ENCODE data around the gene DLST. TPM values are rescaled to one million over a fixed set of nuclear protein-coding genes. Genes with fewer than 3 reads are reported as not detected.

Gene DLST
- total RNA-seq, 2 experiments from 2014 or later, result 74.4 to 95.7 TPM

DNA sequence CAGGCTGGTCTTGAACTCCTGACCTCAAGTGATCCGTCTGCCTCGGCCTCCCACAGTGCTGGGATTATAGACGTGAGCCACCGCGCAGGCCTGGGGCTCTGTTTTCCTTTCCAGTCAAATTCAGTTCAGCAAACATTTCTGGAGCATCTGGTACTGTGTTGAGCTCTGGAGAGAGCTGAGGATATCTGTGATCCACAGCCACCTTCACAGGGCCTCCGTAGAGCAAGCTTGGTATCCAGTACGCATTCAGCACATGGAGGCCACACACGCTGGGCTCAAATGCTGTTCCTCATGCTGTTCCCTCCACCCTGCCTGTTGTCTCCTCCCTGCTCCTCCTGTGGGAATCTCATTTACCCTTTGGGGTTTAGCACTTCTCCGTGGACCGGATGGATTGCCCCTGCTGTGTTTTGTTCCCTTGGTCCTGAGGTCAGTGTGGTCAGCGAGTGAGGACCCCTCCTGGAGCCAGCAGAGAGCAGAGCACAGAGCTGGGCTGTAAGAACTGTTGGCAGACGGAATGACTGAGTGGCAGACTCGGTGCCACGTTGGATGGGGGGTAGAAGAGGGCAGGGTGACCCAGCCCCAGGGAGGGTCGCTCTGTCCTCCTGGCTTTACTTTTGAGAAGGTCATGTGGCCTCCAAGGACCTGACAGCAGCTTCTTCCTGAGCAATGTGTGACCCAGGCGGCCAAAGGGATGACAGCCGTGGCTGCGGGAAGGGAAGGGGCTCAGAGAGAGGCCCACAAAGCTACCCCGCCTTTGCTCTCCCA is 40.5 kb downstream of the DLST start:
- intact Hi-C loops (cut with micrococcal nuclease; ENCODE audit: unreplicated experiment), result loop anchor here (2.0 kb wide), 1 partner anchor 19 kb away; no protein-coding TSS in a partner anchor
- no peak overlapping the region for H3K27ac ChIP-seq (ENCODE audit: low read depth, low read length, poor library complexity, severe bottlenecking)

DNA sequence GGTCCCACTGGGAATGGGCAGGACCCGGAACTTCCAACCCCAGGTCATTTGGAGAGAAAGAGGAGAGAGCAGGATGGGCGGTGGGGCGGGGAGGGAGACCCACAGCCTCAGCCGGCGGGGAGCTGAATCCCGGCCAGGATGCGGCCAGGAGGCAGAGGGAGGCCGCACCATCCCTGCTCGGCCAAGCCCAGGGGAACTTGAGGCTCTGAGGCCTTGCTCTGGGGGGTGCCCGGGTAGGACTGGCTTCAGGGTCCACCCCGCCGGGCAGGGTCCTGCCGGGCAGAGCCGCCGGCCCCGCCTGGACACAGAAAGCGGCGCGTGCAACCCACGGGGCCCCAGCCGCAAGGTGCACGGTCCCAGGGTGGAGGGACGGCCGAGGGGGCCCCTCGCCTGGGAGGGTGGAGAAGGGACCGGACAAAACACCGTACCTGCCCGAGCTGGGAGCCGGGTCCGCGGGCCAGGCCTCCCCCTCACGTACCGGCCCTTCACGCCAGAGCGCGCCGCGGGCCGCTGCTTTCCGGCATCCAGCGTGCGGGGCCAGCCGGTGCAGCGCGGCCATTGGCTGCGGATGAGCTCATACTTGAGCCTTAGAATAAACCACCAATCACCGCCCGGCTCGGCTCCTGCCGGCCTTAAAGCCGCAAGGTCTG is 41.2 kb downstream of the DLST start, which contains the start of gene RPS6KL1:
TSS of gene RPS6KL1 (minus strand) at position 509 of the 650 bp plus-strand sequence. CDS start 1,719 bp downstream, outside the sequence.
- Histone ChIP-seq H3K9me2 (ENCODE audit: insufficient read depth, low read length) (no peaks in the 10 kb centered on the region), H3K79me2 (ENCODE audit: insufficient read depth, low read depth, low read length) (no peaks in the 10 kb centered on the region), H3K4me1 (ENCODE audit: insufficient read depth, low read length, poor library complexity, severe bottlenecking) (peaks cover 13% of the 10 kb centered on the region), H3K4me3 (ENCODE audit: low read depth, low read length, poor library complexity, severe bottlenecking) (peak within 1 kb of the TSS; percentile 88), H3K27ac (ENCODE audit: low read depth, low read length, poor library complexity, severe bottlenecking) (no peak within 1 kb of the TSS), H3K36me3 (ENCODE audit: insufficient read depth, low read length) (no peaks in the 10 kb centered on the region), H3K9me3 (ENCODE audit: low read length) (no peaks in the 10 kb centered on the region), H2AFZ (ENCODE audit: low read length) (peak within 1 kb of the TSS; percentile 87), H4K20me1 (ENCODE audit: insufficient read depth, low read length) (no peaks in the 10 kb centered on the region), H3K4me2 (ENCODE audit: low read length) (peak within 1 kb of the TSS; percentile 84)
- DNase-seq (ENCODE audit: low spot score), result peak; percentile 88
- no TSS peak for BruUV-seq (replicated peaks)
- ChIA-PET POLR2A (interaction anchor here (0.5 to 2.3 kb wide), 18 partner anchors 8 to 1358 kb away, joined by 3 to 18 read pairs (median 4); partner anchors contain the start of genes ACYP1 and PROX2), CTCF (ENCODE audit: unreplicated experiment) (interaction anchor here (0.6 to 1.4 kb wide), 8 partner anchors 17 to 1234 kb away, joined by 3 to 5 read pairs (median 3); no protein-coding TSS in a partner anchor)
- intact Hi-C loops (cut with micrococcal nuclease; ENCODE audit: unreplicated experiment), result loop anchor here (2.0 kb wide), 1 partner anchor 18 kb away; no protein-coding TSS in a partner anchor
- TF ChIP-seq, protein P1, sequence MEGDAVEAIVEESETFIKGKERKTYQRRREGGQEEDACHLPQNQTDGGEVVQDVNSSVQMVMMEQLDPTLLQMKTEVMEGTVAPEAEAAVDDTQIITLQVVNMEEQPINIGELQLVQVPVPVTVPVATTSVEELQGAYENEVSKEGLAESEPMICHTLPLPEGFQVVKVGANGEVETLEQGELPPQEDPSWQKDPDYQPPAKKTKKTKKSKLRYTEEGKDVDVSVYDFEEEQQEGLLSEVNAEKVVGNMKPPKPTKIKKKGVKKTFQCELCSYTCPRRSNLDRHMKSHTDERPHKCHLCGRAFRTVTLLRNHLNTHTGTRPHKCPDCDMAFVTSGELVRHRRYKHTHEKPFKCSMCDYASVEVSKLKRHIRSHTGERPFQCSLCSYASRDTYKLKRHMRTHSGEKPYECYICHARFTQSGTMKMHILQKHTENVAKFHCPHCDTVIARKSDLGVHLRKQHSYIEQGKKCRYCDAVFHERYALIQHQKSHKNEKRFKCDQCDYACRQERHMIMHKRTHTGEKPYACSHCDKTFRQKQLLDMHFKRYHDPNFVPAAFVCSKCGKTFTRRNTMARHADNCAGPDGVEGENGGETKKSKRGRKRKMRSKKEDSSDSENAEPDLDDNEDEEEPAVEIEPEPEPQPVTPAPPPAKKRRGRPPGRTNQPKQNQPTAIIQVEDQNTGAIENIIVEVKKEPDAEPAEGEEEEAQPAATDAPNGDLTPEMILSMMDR (conservative IDR thresholded peaks at IDR 0.05; ENCODE audit: low read length), result no peak
- no peak for TF ChIP-seq EZH2phosphoT487 (IDR thresholded peaks at IDR 0.05; ENCODE audit: borderline replicate concordance, low read depth, low read length)

More for the DNA sequence above, 40.5 kb downstream of the DLST start:
- no TSS peak for BruUV-seq (replicated peaks)
- Histone ChIP-seq H3K9me3 (ENCODE audit: low read length) (no peaks in the 10 kb centered on the region), H2AFZ (ENCODE audit: low read length) (peak overlapping the region; percentile 87), H3K4me1 (ENCODE audit: insufficient read depth, low read length, poor library complexity, severe bottlenecking) (peaks cover 13% of the 10 kb centered on the region), H3K79me2 (ENCODE audit: insufficient read depth, low read depth, low read length) (no peaks in the 10 kb centered on the region), H3K9me2 (ENCODE audit: insufficient read depth, low read length) (no peaks in the 10 kb centered on the region), H3K4me3 (ENCODE audit: low read depth, low read length, poor library complexity, severe bottlenecking) (peak overlapping the region; percentile 88), H4K20me1 (ENCODE audit: insufficient read depth, low read length) (no peaks in the 10 kb centered on the region), H3K4me2 (ENCODE audit: low read length) (peak overlapping the region; percentile 84), H3K36me3 (ENCODE audit: insufficient read depth, low read length) (no peaks in the 10 kb centered on the region)
- TF ChIP-seq EZH2phosphoT487 (IDR thresholded peaks at IDR 0.05; ENCODE audit: borderline replicate concordance, low read depth, low read length), result no peak
- TF ChIP-seq, protein P1 (conservative IDR thresholded peaks at IDR 0.05; ENCODE audit: low read length), result no peak
- CTCF ChIA-PET (ENCODE audit: unreplicated experiment), result interaction anchor here (0.9 to 1.1 kb wide), 2 partner anchors 16 to 20 kb away, joined by 3 read pairs; no protein-coding TSS in a partner anchor
- POLR2A ChIA-PET, result interaction anchor here (0.9 to 2.3 kb wide), 5 partner anchors 12 to 144 kb away, joined by 3 to 18 read pairs (median 4); no protein-coding TSS in a partner anchor
- DNase-seq (ENCODE audit: low spot score), result no peak

All from OCI-LY7 (cell line).